Measurements from ENCODE around the gene SLC50A1. TPM values are rescaled to one million over a fixed set of nuclear protein-coding genes. Genes with fewer than 3 reads are reported as not detected.

SLC50A1 gene
- total and polyA plus RNA-seq, 10 donors, result 28.4 to 73.8 (median 40.1) TPM

DNA sequence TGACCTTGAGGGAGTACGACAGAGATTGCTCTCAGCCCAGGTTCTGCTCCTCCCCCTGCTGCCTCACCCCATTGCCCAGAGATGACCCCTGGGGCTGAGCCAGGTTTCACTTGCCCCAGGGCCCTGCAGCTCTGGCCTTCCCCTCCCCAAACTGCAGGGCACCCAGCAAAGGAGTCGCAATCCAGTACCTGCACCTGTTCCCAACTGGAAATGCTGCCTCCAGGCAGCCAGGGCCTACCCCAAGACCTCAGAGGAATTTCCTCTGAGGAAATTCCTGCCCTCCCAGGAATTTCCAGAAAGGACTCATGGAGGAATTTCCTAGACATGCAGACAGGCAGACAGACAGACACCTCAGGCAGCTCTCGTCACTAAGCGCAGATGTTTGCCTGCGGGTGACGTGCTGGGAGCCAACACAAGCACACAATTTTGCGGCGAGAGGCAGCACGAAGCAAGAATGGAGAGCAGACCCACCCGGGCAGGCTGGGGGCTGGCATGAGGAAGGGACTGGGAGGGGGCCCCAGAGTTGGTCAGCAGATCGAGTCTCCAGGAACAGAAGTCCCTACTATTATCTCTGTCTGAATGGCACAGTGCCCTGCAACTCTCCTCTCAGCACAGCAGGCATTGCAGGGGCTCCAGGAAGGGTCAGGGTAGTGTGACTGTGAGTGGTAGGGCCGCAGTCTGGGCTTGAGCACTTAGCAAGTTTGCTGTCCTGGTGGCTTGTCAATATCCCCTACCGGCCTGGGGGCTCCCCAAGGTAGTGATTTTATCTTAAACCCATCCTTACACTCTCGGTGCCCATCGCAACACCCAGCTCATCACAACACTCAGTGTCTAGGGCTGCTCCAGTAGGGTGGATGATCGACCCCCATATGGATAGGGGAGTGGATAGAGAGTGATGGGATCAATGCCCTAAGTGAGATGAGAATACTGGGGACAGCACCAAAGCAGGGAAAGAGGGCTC, 10.9 kb upstream of the SLC50A1 start:
- Histone ChIP-seq H3K36me3 (no peaks in the 10 kb centered on the region), H3K4me1 (peaks cover 27 to 42% (median 37%) of the 10 kb centered on the region in 6 donors), H3K4me3 (no peak overlapping the region), H3K27me3 (replicated peaks in 1 of 7) (peaks cover 0 to 57% (median 35%) of the 10 kb centered on the region in 7 donors), H3K27ac (no peak overlapping the region), H3K9me3 (no peaks in the 10 kb centered on the region)
- intact Hi-C loops (cut with DNase I; ENCODE audit: low total_unique reads), result no loop called here
- WGBS, 5 donors, result 80 to 94% (median 88%) methylated on average over 16 of the region's 16 CpGs
- TF ChIP-seq CTCF (IDR thresholded peaks at IDR 0.05 in 8 of 11, conservative IDR thresholded peaks at IDR 0.05 in 3 of 11) (no peak), POLR2AphosphoS5 (IDR thresholded peaks at IDR 0.05) (no peak), POLR2A (IDR thresholded peaks at IDR 0.05) (no peak)
- no peak for DNase-seq

DNA sequence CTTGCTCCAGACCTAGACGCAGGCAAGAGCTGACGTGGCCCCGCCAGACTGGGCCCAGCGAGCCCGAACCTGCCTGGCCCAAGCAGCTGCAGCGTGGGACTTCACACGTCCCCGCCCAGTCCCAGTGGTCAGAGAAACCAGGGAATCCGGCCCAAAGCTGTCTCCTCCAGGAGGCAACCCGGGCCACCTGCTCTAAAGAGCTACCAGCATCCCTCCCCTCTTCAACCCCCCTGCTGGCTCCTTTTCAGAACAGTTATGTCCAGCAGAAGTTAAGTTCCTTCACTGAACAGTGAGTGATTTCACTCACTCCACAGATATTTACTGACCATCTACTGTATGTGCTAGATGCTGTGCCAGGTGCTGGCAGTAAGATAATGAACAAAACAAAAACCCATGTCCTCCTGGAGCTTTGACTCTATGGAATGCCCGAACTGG, 10.1 kb upstream of the SLC50A1 start:
- H3K27me3 ChIP-seq (replicated peaks in 1 of 7), result peaks cover 0 to 63% (median 39%) of the 10 kb centered on the region in 7 donors
- 73 to 93% (median 86%) methylated on average over 9 to 11 of the region's 11 CpGs for WGBS, 5 donors
- intact Hi-C loops (cut with DNase I; ENCODE audit: low total_unique reads), result no loop called here

DNA sequence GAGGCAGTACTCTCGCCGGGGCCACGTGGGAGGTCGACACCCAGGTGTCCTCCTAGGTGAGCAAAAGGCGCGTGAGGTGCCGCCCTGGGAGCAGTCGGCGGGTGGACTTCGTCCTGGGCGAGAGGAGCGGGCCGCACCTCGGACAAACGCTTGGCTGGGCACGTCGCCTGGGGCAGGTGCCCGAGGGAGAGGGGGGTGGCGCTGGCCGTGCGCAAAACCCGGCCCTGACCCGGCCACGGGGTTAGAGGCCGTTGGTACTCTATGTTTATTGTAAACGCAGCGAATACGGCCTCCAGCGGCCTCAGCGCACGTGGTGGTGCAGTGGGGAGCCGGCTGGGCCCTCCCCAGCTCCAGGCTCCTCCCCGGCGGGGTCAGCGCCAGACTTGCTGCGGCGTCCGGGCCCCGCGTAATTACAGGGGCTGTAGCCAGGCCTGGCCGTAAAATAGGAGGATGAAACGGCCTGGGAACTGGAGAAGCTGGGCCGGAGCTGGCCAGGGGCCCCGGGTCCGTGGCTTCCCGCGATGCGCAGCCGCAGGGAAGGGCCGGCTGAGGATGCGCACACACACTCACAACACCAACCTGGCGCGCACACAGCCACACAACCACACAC, 9.6 kb upstream of the SLC50A1 start:
- H3K27ac ChIP-seq, result no peak overlapping the region
- no peaks in the 10 kb centered on the region for H3K36me3 ChIP-seq
- 61 to 68% (median 63%) methylated on average over 27 to 53 of the region's 53 CpGs for WGBS, 5 donors
- H3K4me1 ChIP-seq, result peaks cover 29 to 53% (median 40%) of the 10 kb centered on the region in 6 donors
- H3K9me3 ChIP-seq, result no peaks in the 10 kb centered on the region
- intact Hi-C loops (cut with DNase I; ENCODE audit: low total_unique reads), result no loop called here
- peak; percentile 72 for DNase-seq
- peaks cover 0 to 63% (median 39%) of the 10 kb centered on the region in 7 donors for H3K27me3 ChIP-seq (replicated peaks in 1 of 7)
- peak overlapping the region in 6 of 8 donors; percentile 55 to 85 (median 63) for H3K4me3 ChIP-seq
- no peak for TF ChIP-seq CTCF (IDR thresholded peaks at IDR 0.05 in 8 of 11, conservative IDR thresholded peaks at IDR 0.05 in 3 of 11)
- TF ChIP-seq POLR2A (IDR thresholded peaks at IDR 0.05), result no peak
- TF ChIP-seq POLR2AphosphoS5 (IDR thresholded peaks at IDR 0.05), result no peak

More for the DNA sequence above, 10.1 kb upstream of the SLC50A1 start:
- Histone ChIP-seq H3K27ac (no peak overlapping the region), H3K36me3 (no peaks in the 10 kb centered on the region), H3K4me3 (no peak overlapping the region), H3K9me3 (no peaks in the 10 kb centered on the region), H3K4me1 (peaks cover 29 to 48% (median 40%) of the 10 kb centered on the region in 6 donors)
- no peak for TF ChIP-seq POLR2A (IDR thresholded peaks at IDR 0.05)
- no peak for TF ChIP-seq POLR2AphosphoS5 (IDR thresholded peaks at IDR 0.05)
- DNase-seq, result no peak

GRCh38 chr1:155126556-155127104, 9.0 kb upstream of the SLC50A1 start:
- no peak for TF ChIP-seq POLR2A (IDR thresholded peaks at IDR 0.05)
- no peak for TF ChIP-seq POLR2AphosphoS5 (IDR thresholded peaks at IDR 0.05)
- no peak for TF ChIP-seq CTCF (IDR thresholded peaks at IDR 0.05 in 8 of 11, conservative IDR thresholded peaks at IDR 0.05 in 3 of 11)
- no peak for DNase-seq
- Histone ChIP-seq H3K27me3 (replicated peaks in 1 of 7) (peaks cover 0 to 63% (median 39%) of the 10 kb centered on the region in 7 donors), H3K36me3 (peaks cover 0 to 5% (median 0%) of the 10 kb centered on the region in 6 donors), H3K27ac (peak overlapping the region in 1 of 8 donors; percentile 70), H3K4me3 (peak overlapping the region in 7 of 8 donors; percentile 53 to 85 (median 63)), H3K9me3 (no peaks in the 10 kb centered on the region), H3K4me1 (peaks cover 29 to 58% (median 40%) of the 10 kb centered on the region in 6 donors)
- intact Hi-C loops (cut with DNase I; ENCODE audit: low total_unique reads), result no loop called here
- 4 to 9% (median 8%) methylated on average over 20 to 32 of the region's 32 CpGs for WGBS, 5 donors
